GM21381 (cell line): Measurements from ENCODE around the gene LAMC3.
A peak's percentile ranks its signal among the peaks of the same experiment; 100 is the strongest.
"Not testable (repeated sequence)": the region's sequence is repeated elsewhere in the genome, so short reads cannot be mapped to it uniquely, and the experiment has no call there.

Experiments used
- ATAC-seq: cut with Tn5 transposase; IDR thresholded peaks from one replicate; pipeline ENCODE4 v1.9.1; 2021; ENCODE audit warnings: mild to moderate bottlenecking, moderate library complexity; ENCODE audit not compliant: unreplicated experiment

Gene LAMC3

DNA sequence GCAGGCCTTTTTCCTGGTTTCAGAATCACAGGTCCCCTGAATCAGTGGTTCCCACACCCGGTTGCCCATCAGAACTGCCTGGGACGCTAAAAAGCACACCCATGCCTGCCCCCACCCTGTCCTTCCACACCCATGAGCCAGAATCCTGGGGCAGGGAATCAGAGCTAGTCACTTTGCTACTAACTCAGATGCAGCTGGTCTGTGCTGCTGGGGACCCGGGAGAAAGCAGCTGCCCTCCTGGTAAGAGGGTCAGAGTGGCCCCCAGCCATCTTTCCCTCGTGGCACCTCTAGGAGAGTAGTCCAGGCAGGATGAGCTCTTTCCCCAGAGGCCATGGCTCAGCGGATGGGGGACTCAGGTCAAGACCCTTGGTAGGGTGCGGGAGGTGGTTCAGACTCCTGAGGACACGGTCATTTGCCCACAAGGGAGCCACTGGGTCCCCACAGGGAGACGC is 105.1 kb downstream of the LAMC3 start:
- no peak for ATAC-seq

DNA sequence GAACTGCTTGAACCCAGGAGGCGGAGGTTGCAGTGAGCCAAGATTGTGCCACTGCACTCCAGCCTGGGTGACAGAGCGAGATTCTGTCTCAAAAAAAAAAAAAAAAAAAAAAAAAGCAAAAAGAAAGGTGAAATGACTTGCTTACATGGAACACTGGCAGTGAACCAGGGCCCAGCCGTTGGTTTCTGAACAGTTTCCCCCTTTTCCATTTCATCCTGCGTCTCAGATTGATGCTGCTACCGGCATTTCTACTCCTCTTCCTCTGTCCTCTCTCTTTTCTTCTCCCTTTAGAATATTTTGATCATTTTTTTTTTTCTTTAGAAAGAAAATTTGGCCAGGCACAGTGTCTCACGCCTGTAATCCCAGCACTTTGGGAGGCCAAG is 106.4 kb downstream of the LAMC3 start:
- not testable (repeated sequence) for ATAC-seq

DNA sequence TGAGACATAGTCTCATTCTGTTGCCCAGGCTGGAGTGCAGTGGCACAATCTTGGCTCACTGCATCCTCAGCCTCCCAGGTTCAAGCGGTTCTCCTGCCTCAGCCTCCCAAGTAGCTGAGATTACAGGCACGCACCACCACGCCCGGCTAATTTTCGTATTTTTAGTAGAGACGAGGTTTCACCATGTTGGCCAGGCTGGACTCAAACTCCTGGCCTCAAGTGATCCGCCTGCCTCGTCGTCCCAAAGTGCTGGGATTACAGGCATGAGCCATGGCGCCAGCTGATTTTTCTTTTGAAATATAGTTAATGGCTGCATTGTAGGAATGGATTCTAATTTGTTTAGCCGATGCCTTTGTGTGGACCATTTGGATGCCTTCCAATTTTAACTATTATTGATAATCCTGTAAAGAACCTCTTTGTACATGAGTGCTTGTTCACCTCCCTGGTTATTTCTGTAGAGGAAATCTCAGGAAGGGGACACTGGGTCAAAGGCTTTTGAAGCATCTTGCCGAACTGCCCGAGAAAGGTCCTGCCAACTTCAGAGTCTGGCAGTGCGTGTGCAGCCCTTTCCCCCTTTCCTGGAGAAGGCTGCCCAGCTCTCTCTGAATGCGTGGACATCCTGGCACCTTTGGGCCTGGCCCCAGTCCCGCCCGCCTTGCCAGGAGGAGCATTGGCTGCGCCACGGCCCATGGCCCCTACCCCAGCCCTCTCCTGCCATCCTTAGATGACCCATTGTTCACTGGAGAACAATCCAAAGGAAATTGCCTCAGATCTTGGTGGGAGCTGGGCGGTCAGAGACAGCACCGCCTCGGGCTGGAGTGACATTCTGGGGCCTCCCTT is 107.5 kb downstream of the LAMC3 start:
- no peak for ATAC-seq

DNA sequence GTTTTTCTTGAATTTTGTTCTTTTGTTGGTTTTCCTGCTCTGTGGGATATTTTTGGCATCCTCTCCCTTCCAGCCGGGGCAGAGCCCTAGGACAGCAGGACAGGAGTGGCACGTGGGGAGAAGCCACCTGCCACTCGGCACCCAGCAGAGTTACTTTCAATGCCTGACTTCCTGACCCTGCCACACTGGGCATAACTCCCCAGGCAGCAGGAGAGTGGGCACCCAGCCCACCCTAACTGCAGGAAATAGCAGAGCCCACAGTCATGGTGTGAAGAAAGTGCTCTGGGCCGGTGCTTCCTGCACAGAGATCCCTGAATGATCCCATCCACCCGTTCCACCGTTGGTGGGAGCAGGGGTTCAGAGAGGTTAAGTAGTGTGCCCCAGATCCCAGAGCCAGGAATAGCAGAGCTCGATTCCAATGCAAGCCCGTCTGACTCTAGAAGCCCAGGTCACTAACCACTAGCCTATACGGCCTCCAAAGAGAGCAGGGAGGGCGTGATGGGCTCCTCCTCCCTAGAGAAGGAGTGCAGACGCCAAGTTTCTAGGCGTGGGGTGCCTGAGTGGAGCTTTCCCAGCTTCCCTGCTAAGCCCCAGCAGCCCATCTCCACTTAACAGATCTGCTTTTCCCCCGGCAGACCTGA is 108.3 kb downstream of the LAMC3 start:
- no peak for ATAC-seq

DNA sequence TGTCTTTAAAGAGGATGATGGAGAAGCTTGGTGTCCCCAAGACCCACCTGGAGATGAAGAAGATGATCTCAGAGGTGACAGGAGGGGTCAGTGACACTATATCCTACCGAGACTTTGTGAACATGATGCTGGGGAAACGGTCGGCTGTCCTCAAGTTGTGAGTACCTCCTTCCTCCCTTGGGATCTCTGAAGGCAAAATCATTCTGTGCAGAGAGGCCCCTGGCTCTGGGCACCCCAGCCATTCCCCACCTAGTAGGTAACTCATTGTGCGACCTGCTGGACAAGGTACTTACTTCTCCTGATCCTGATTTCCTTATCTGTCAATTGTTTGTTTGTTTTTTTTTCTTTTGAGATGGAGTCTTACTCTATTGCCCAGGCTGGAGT is 108.8 kb downstream of the LAMC3 start:
- no peak for ATAC-seq

DNA sequence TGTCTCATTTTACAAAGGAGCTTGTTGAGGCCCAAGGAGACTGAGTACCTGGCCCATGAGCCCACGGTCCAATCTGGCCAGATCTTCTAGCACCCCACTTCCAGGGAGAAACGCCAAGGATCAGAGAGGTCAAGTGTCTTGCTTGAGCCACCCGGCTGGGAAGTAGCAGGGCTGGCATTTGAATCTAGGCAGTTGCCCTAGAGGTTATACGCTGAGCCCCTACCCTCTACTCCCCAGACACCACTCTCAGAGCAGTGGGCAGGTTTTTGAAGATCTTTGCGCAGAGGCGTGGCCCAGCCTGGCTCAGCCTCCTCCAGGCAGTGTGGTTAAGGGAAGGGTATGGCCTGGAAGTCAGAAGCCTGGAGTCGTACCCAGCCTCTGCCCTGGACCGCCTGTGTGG is 110.6 kb downstream of the LAMC3 start:
- no peak for ATAC-seq

DNA sequence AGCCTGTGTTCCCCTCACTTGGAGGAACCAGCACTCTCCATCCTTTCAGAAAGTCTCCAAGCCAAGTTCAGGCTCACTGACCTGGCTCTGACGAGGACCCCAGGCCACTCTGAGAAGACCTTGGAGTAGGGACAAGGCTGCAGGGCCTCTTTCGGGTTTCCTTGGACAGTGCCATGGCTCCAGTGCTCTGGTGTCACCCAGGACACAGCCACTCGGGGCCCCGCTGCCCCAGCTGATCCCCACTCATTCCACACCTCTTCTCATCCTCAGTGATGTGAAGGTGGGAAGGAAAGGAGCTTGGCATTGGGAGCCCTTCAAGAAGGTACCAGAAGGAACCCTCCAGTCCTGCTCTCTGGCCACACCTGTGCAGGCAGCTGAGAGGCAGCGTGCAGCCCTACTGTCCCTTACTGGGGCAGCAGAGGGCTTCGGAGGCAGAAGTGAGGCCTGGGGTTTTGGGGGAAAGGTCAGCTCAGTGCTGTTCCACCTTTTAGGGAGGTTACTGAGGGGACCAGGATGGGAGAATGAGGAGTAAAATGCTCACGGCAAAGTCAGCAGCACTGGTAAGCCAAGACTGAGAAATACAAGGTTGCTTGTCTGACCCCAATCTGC is 111.8 kb downstream of the LAMC3 start:
- no peak for ATAC-seq

DNA sequence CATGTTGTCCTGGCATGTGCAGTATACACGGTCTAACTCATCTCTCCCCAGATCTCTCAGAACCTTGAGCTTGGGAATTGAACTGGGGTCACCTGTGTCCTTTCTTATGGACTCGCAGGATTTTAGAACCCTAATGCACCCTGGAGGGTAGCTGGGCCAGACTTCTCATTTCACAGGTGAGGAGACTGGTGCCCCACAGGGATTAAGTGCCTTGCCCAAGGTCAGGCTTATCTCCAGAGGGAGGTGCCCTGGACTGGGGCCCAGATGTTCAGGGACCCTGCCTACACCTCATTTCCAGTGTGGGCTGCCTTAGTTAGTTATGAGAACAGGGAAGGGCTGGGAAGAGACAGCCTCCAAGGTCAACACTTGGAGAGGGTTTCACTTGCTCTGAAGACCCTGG is 112.4 kb downstream of the LAMC3 start:
- ATAC-seq = no peak

DNA sequence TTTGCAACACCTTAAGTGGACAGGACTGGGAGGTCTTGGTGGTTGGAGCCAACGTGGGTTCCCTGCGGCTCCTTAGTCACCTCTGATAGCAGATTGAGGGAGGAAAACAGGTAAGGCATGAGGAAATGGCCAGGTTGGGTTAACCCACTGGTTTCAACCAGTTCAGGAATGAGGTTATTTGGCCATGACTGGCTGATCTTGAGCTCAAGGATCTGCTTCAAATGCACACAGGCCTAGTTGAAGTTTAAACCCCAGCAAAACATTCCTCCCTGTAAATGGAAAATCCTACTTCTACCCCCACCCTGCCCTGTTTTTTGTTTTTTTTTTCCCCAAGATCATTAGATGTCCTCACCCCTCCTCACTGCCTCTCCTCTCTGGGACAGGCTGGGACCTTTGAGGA is 113.2 kb downstream of the LAMC3 start:
- no peak for ATAC-seq

DNA sequence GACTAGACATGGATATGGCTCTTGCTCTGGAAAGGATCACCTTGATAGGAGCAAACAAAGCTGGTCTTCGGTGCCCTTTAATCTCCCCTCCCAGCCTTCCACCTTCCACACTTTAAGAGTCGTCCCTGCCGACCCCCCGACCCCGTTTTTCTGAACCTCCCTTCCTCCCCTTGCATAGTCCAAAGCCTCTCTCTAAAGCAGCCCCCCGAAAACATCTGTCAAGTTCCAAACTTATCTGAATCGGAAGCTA is 116.0 kb downstream of the LAMC3 start:
- ATAC-seq = no peak

DNA sequence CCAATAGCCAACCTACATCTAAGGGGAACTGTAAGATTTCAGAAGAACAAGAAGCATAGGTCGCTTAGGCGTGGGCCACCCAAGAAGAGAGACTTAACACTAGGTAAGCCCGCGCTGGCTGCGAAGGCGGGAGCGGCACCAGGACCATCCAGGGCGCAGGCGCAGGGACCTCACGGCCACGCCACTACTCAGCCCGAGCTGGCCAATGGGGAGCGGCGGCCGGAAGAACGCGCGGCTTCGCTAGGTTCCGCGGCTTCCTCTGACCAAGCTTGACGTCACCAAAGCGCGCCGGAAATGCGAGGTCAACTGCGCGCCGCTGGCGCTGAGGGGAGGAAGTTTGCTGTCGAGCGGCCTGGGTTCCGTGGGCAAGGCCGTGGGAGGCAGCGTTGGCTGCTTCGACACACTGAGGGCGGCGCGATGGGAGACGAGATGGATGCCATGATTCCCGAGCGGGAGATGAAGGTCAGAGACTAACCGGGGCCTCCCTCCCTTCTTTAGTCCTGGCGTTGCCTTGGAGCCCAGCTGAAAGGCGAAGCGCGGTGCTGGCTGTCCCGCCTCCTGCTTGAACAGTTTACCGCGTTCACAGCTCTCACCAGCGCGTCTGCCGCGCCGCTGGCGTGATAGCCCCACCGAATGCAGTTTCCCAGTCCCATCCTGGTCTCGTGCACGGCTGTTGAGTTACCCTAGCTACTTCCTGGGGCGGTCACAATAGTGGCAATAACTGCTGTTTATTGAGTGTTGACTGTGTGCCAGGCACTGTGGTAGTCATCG is 116.5 kb downstream of the LAMC3 start, which contains the start of gene NUP214:
Gene NUP214, plus strand, starts transcription at position 299 of the 771 bp plus-strand sequence. Its CDS starts 119 bp downstream, at position 418.
- ATAC-seq = peak; percentile 96

DNA sequence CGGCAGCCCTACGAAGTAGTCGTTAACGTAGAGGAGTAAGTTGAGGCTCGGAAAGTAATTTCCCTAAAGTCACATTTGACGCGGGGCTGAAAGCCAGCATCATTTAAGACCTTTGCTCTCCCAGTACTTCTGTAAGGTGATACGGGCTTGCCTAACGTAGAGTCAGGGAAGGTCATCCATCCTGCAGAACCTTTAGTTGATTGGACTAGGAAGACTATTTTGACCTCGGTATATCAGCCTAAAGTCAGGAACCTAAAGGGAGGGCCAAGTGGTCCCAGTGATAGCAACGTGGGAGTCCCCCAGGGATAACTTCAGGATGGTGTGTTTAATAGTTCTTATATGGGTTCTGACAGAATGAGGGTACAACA is 117.1 kb downstream of the LAMC3 start:
- no peak for ATAC-seq

DNA sequence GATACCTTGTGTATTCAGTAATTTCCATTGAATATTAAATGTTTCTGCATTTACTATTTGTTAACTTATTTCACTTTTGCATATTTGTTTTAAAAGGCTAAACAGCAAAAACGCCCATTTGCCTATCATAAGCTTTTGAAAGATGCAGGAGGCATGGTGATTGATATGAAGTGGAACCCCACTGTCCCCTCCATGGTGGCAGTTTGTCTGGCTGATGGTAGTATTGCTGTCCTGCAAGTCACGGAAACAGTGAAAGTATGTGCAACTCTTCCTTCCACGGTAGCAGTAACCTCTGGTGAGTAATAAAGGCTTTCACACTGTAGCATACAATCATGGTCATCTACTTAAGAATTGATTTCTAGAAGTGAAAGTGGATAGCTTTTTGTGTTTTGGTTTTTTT is 120.2 kb downstream of the LAMC3 start:
- ATAC-seq = no peak

DNA sequence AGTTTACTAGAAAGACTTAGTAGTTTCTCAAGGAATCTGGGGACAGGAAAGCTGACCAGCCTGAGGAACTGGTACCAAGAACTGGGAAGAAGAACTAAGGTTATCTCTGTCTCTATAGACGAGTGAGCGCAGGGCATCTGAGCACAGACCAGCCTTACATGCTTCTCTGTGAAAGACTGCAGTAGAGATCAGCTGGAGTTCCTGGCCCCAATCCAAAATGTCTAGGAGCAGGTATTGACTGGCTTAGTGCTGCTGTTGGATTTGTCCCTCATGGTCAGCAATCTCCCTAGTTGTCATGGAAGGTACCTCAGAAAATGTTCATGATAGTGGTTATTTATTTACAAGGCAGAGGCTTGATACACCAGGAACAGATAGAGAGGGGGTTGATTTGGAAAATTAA is 129.7 kb downstream of the LAMC3 start:
- ATAC-seq = no peak

DNA sequence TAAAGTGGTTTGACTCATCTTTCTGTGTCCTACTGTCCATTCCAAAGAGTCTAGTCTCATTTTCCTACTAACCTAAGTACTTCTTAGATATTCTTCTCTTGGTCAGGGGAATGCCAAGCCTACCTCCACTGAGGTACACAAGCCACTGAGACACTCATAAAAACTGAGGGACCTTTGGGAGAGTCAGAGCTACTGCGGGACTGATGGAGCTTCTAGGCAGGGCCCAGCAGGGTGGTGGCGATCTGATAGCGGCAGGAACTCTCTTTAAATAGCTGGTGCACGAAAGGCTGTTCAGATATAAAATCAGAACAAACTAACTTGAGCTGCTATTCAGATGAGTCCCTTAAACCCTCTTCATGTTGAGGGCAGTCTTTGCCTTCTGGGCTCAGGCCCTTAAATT is 131.1 kb downstream of the LAMC3 start:
- ATAC-seq = no peak

DNA sequence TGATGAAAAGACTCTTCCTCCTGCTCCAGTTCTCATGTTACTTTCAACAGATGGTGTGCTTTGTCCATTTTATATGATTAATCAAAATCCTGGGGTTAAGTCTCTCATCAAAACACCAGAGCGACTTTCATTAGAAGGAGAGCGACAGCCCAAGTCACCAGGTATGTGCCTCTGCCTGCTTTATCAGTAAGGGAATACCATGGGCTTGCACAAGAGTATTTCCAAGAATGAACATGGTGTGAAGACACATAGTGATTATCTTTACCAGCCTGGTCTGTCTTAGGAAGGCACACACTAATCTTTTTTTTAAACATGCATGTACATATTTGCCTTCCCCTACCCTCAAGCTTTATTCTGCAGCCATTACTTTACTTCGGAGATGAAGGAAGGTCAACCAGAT is 131.6 kb downstream of the LAMC3 start:
- ATAC-seq = no peak

DNA sequence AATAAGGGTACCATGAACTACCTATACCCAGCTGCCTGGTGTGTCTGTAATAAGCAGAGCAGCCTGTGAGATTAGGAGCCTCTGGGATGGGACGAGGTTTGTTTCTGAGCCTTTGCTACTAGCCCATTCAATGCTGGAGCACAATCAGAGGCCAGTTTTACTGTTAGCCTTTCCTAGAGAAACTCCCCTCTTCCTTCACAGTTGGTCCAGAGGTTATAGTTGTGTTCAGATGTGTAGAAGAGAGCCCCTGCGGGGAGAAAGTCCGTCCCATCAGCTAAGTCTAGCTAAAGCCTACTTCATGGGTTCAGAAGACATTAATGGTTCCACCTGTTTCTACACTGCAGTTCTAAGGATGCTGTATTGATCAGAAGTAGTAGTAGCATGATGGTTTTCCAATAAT is 133.2 kb downstream of the LAMC3 start:
- no peak for ATAC-seq
